HG03108 (cell line): ENCODE measurements around the gene CELSR1.

Source experiments
- ATAC-seq: cut with Tn5 transposase; IDR thresholded peaks from one replicate; pipeline ENCODE4 v1.9.1; 2021; ENCODE audit warnings: moderate library complexity; ENCODE audit not compliant: unreplicated experiment

The CELSR1 gene

DNA sequence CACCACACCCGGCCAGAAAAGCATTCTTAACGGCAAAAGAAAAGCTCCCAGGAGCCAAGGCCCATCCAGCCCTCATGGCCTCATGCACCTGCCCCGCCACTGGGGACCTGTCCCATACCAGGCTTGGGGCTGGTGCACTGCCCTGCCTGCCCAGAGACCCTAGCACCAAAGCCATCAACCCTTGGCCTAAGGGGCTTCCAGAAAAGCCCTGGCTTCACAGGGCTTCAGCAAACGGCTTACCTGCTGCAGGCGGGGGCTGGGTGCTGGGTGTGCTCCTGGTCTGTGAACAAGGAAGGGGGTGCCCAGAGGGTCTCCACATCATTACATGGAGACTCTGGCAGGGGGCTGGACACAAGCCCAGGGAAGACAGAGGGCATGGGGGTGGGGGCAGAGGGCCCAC lies 89.5 kb downstream of the CELSR1 start:
- ATAC-seq = no peak

DNA sequence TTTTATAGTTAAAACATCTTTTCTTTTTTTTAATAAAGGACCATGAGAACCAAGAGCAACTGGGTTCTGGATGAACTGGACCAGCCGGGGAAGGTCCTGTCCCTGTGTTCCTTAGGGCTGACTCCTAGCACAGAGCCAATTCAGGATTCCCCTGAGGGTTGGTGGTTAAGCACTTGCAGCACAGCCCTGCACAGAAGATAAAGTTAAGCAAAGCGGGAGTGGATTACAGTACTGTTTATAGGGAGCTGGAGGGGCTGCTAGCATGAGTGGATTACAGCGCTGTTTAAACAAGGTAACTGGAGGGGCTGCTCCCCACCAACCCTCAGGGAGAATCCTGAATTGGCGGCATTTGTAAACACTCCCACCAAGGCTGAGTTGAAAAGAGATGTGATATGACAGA lies 90.6 kb downstream of the CELSR1 start:
- no peak for ATAC-seq

GRCh38 chr22:46445771-46446420 lies 91.5 kb downstream of the CELSR1 start:
- ATAC-seq = no peak

GRCh38 chr22:46444390-46444854 lies 93.0 kb downstream of the CELSR1 start:
- ATAC-seq = no peak

GRCh38 chr22:46443850-46444389 lies 93.5 kb downstream of the CELSR1 start:
- no peak for ATAC-seq

- ATAC-seq = no peak
Observed at GRCh38 chr22:46442217-46442853, 95.1 kb downstream of the CELSR1 start.

- ATAC-seq = no peak
Observed at GRCh38 chr22:46439576-46440465, 97.6 kb downstream of the CELSR1 start.

GRCh38 chr22:46439111-46439510 lies 98.3 kb downstream of the CELSR1 start:
- no peak for ATAC-seq

GRCh38 chr22:46437671-46438440 lies 99.6 kb downstream of the CELSR1 start:
- no peak for ATAC-seq

DNA sequence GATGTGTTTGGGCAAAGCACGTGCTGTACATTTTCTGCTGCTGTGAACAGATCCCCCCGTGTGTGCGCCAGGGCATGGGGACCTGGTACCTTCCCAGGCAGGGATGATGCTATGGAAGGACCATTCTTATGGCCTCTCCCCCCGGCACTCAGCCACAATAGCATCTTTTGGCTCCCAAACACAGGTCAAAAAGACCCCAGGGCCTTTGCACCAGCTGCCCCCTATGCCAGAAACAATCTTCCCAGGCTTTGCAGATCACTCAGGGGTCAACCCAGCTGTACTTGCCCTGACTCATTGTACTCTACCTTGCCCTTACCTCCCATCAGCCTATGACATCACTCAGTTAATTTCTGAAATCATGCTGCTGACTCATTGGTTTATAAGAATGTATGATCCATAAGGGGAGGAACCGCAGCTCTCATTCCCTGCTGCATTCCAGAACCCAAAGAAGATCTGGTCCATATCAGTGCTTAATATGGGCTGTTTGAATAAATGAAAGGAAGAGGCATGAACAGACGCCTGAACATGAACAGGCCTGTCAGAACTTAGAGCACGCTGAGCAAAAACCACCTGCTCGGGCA lies 100.7 kb downstream of the CELSR1 start:
- no peak for ATAC-seq

DNA sequence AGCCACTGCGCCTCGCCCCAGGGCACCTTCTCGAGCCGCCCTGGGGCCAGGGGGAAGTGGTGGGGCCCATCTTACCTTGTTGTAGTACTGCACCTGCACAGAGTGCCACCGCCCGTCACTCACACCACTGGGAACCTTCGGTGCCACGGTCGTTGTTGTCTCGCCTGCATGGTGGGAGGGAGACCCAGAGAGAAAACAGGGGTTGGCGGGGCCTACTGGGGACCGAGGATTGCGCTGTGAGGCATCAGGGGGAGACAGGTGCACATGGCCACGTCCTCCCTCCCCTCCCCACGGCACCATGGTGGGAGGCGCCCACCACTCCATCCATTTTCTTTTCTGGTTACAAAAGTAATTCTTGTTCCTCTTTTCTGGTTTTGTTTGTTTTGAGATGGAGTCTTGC lies 104.1 kb downstream of the CELSR1 start:
- no peak for ATAC-seq

GRCh38 chr22:46432164-46433068 lies 105.0 kb downstream of the CELSR1 start:
- ATAC-seq = no peak

- no peak for ATAC-seq
Observed at GRCh38 chr22:46430961-46431838, 106.2 kb downstream of the CELSR1 start.

- no peak for ATAC-seq
Observed at GRCh38 chr22:46429325-46429853, 108.0 kb downstream of the CELSR1 start.

- ATAC-seq = no peak
Observed at GRCh38 chr22:46428602-46429324, 108.7 kb downstream of the CELSR1 start.

- ATAC-seq = no peak
Observed at GRCh38 chr22:46428171-46428570, 109.2 kb downstream of the CELSR1 start.

- ATAC-seq = no peak
Observed at GRCh38 chr22:46425016-46425415, 112.4 kb downstream of the CELSR1 start.
